Ectodermal cell (in vitro differentiated cells): ENCODE results near the gene KIRREL3.

ENCODE experiments used
- H3K27ac ChIP-seq: 2 replicates; pipeline ENCODE4 v1.7.0; 2013; ENCODE audit warnings: mild to moderate bottlenecking, low read depth, low read length; ENCODE audit not compliant: insufficient read depth, poor library complexity, severe bottlenecking
- H3K27me3 ChIP-seq: 2 replicates; pipeline ENCODE4 v1.7.0; 2013; ENCODE audit warnings: mild to moderate bottlenecking, low read length; ENCODE audit not compliant: insufficient read depth, control insufficient read depth, poor library complexity, severe bottlenecking
- H3K36me3 ChIP-seq: one replicate; pipeline ENCODE4 v1.7.0; 2013; ENCODE audit warnings: low read length; ENCODE audit not compliant: control insufficient read depth, insufficient read depth
- H3K4me1 ChIP-seq: one replicate; pipeline ENCODE4 v1.7.0; 2013; ENCODE audit warnings: low read length; ENCODE audit not compliant: control insufficient read depth, insufficient read depth
- H3K4me3 ChIP-seq: 2 replicates; pipeline ENCODE4 v1.7.0; 2013; ENCODE audit warnings: low read depth, low read length, control low read depth; ENCODE audit not compliant: insufficient read depth
- H3K9me3 ChIP-seq: 2 replicates; pipeline ENCODE4 v1.7.0; 2013; ENCODE audit warnings: mild to moderate bottlenecking, low read length, moderate library complexity; ENCODE audit not compliant: control insufficient read depth
- WGBS, 2 experiments: methylation state at CpG; one replicate each; pipeline ENCODE4 v1.1.7; 2013; ENCODE audit warnings: missing lambda C conversion rate in 2 of 2; 5-methylcytosine and 5-hydroxymethylcytosine counted together

The KIRREL3 gene

DNA sequence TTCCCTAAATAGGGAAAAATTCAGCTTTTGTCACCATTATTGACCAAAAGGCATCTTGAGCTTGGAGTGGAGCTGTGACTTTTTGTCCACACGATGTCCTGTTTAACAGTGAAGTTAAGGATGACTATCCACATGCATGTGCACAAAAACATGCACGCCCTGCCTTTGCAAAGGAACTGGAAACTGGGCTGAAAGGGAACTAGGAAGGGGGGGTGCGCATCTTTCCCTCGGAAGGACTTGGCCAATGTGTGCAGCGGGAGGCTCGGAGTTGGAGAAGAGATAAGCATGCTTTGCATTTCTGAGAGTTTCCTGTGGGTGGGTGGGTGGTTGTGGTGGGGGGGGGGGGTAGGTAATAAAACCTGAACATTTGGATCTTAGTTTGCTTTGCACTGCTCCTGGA lies 411 bp upstream of the KIRREL3 start:
- Histone ChIP-seq H3K27ac (no peak overlapping the region), H3K27me3 (peaks cover 83% of the 10 kb centered on the region), H3K9me3 (no peaks in the 10 kb centered on the region), H3K36me3 (no peaks in the 10 kb centered on the region), H3K4me1 (peaks cover 35% of the 10 kb centered on the region), H3K4me3 (peak overlapping the region; percentile 31)
- WGBS, 2 experiments = 4 to 15% methylated on average over 6 of the region's 6 CpGs

DNA sequence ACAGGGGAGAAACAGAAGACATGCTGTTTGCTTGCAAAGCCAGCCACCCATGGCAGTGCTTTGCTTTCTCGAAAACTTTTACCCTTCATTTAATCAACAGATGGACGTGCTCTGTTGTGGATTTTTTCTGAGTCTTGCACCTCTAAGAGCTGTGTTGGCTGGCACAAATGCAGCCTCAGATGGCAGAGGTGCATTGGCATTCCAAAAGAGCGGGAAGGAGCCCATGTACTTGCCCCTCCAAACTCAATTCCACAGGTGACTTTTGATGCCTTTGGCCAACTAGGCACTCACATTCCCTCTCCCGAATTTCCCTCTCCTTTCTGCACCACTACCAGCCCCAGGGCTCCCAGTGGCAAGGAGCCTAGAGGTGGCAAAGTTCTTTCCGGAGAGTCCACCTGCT lies 1.2 kb downstream of the KIRREL3 start:
- WGBS, 2 experiments = 74 to 77% methylated on average over 5 of the region's 5 CpGs
- H3K27ac ChIP-seq = no peak overlapping the region
- peaks cover 41% of the 10 kb centered on the region for H3K4me1 ChIP-seq
- no peaks in the 10 kb centered on the region for H3K9me3 ChIP-seq
- H3K4me3 ChIP-seq = no peak overlapping the region
- H3K36me3 ChIP-seq = no peaks in the 10 kb centered on the region
- peaks cover 75% of the 10 kb centered on the region for H3K27me3 ChIP-seq

DNA sequence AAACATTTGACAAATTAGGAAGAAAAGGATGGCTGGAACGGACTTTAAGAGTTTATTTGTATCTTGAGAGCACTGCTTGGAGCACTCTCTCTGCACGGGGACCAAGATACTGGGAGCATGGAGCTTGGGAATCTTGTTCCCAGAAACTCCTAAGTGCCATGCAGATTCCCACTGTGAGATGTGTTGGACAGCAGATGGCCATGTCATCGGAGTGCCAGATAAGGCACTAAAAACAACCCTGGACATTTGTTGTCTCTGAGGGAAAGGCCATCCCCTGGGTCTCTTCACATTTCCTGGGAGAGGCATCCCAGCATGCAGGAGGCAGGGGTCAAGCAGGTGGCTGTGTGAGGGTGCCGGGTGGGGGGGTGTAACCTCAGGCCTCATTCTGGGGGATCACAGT lies 2.9 kb downstream of the KIRREL3 start:
- peaks cover 65% of the 10 kb centered on the region for H3K27me3 ChIP-seq
- no peak overlapping the region for H3K27ac ChIP-seq
- 89 to 91% methylated on average over 4 of the region's 4 CpGs for WGBS, 2 experiments
- H3K9me3 ChIP-seq = no peaks in the 10 kb centered on the region
- H3K36me3 ChIP-seq = no peaks in the 10 kb centered on the region
- H3K4me1 ChIP-seq = peaks cover 40% of the 10 kb centered on the region
- no peak overlapping the region for H3K4me3 ChIP-seq

DNA sequence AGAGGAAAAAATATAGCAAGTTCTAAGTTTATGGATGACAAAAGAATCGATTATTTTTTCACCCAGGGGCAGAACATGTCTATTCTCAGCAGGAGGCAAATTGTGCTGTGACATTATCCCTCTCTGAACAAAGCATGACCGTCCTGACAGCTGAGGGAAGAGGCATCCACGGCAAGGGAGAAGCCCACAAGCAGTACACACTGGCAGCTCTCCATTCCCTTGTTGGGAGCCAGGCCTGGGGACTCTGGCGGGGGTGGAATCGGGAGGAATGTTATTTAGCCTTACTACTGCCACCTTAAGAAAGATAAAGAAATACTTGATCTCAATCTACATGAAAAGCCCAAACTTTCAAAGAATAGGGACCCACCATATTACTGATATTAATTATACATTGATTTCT lies 3.4 kb downstream of the KIRREL3 start:
- Histone ChIP-seq H3K27me3 (peaks cover 65% of the 10 kb centered on the region), H3K9me3 (no peaks in the 10 kb centered on the region), H3K4me1 (peaks cover 37% of the 10 kb centered on the region), H3K36me3 (no peaks in the 10 kb centered on the region), H3K27ac (peak overlapping the region; percentile 36), H3K4me3 (no peak overlapping the region)
- WGBS, 2 experiments = 56 to 72% methylated on average over 3 to 5 of the region's 5 CpGs

DNA sequence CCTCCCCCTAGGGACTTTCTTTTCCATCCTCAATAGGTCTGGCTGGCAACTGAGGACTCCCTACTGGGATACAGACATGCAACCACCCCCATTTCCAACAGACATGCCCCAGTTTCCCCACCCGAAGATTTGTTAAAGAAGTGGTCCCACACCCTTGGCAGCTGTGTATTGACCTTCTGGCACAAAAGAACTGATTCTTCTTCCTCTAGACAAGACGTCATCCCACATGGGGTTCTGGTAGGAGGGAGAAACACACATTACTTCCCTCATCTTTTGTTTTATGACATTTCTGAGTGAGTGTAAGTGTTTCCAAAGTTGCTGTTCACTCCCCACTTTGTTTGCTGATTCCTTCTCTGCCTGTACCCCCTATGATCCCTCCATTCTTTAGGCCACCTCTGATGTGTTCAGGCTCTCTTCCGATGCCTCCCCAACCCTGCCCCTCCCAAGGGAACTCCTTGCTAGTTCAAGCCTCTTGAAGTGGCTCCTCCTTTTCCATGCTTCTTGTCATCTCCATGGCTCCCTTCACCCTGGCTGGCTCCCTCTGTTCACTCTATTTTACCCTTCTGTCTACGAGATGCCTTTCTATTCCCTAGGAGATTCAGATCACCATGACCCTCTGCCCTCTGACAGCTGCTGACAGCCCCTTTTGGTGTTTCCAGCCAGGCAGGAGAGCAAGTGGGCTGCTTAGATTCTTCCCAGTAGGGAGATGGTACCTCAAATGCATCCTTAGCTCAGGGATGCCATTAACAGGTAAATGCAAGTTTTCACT lies 4.3 kb downstream of the KIRREL3 start:
- Histone ChIP-seq H3K27me3 (peaks cover 65% of the 10 kb centered on the region), H3K9me3 (no peaks in the 10 kb centered on the region), H3K36me3 (no peaks in the 10 kb centered on the region), H3K4me3 (no peak overlapping the region), H3K27ac (peak overlapping the region; percentile 44), H3K4me1 (peaks cover 37% of the 10 kb centered on the region)
- WGBS, 2 experiments = 58 to 59% methylated on average over 3 to 4 of the region's 4 CpGs

DNA sequence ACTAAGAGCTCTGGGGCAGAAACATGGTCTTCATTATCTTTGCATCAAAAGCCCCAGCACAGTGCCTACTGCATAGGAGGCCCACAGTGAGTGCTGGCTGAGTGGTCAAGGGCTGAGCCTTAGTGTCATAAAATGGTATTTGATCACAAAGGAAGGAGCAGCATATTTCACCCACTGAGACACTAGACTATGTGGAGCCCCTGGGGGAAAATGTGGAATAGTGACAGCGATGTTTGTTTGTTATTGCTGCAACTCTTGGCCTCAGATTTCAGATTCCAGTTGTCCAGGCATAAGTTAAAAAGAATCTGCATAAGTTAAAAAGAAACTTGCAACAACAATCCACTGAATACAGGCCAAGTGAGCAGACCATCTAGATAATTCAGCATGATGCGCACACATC lies 7.0 kb downstream of the KIRREL3 start:
- peaks cover 26% of the 10 kb centered on the region for H3K4me1 ChIP-seq
- H3K27ac ChIP-seq = no peak overlapping the region
- H3K4me3 ChIP-seq = no peak overlapping the region
- 94 to 97% methylated on average over 2 of the region's 2 CpGs for WGBS, 2 experiments
- peaks cover 47% of the 10 kb centered on the region for H3K27me3 ChIP-seq
- no peaks in the 10 kb centered on the region for H3K36me3 ChIP-seq
- H3K9me3 ChIP-seq = no peaks in the 10 kb centered on the region

DNA sequence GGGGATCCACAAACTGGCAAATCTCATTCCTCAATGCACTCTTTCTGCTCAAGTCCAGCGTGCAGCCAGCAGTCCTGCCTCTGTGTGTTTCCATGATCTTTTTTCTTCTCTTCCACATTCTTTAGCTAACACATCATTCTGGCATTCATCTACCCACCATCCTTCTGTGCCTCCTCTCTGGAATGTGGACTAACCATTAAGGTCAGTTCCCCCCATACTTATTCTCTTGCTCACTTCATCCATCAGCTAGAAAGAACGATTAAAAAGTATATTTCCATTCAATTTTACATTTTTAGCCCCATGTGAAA lies 7.8 kb downstream of the KIRREL3 start:
- 91 to 92% methylated on average over 2 of the region's 2 CpGs for WGBS, 2 experiments
- H3K27me3 ChIP-seq = peaks cover 38% of the 10 kb centered on the region

DNA sequence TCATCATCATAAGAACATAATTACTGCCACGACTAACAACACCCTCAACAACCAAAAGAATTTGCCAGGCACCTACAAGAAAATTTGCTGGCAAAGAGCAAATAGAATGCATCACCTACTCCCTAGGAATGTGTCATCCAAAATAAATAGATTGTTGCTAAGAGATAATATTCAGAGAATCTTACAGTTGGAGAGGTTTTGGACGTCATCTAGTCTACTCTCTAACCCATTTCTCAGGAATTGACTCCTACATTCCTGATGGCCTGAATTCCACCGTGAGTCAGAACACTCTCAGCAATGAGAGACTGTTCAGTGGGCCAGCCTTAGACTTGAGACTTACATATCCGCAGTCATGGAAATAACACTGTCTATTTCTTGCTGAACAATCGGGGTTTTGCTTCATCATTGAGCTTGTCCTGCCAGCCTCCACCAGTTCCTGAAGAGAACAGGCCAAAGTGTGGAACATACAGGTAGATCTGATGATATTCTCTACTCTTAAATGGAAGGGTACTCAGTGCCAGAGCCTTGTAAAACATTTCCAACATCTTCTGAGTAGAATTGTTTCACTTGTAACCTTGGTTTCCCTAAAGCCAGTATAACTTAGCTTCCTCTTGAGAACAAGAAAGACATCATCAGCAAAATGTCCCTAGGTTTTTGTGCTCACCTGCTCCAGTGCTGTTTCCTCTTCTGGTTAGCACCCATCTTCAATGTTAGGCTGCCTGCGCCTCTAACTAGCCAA lies 8.3 kb downstream of the KIRREL3 start:
- WGBS, 2 experiments = 80 to 81% methylated on average over 6 of the region's 6 CpGs
- H3K9me3 ChIP-seq = no peaks in the 10 kb centered on the region
- H3K36me3 ChIP-seq = no peaks in the 10 kb centered on the region
- H3K27me3 ChIP-seq = peaks cover 33% of the 10 kb centered on the region
- no peak overlapping the region for H3K27ac ChIP-seq
- H3K4me3 ChIP-seq = no peak overlapping the region
- peaks cover 19% of the 10 kb centered on the region for H3K4me1 ChIP-seq

More for the DNA sequence above, 7.8 kb downstream of the KIRREL3 start:
- Histone ChIP-seq H3K4me3 (no peak overlapping the region), H3K36me3 (no peaks in the 10 kb centered on the region), H3K27ac (no peak overlapping the region), H3K4me1 (peaks cover 24% of the 10 kb centered on the region), H3K9me3 (no peaks in the 10 kb centered on the region)

DNA sequence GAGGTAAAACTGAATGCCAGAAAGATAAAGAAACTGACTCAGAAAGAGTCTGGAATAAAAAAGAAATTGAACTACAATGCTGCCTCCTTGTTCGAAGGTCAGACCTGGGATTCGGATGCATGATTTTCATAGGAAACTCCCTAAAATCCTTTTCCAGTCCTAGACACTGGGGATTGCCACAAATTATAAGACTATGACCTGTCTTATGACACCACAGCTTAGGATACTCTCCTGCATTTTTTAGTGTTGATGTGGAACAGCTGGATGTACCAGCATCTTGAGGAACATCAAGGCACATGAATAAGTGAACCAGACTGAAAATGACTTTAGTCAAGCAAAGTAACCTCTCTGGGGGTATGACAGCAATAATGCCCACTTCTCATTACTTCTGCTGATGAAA lies 9.0 kb downstream of the KIRREL3 start:
- WGBS, 2 experiments = 94 to 95% methylated on average over 2 of the region's 2 CpGs
- H3K4me3 ChIP-seq = no peak overlapping the region
- peaks cover 33% of the 10 kb centered on the region for H3K27me3 ChIP-seq
- no peaks in the 10 kb centered on the region for H3K36me3 ChIP-seq
- H3K27ac ChIP-seq = no peak overlapping the region
- H3K9me3 ChIP-seq = no peaks in the 10 kb centered on the region
- peaks cover 12% of the 10 kb centered on the region for H3K4me1 ChIP-seq

DNA sequence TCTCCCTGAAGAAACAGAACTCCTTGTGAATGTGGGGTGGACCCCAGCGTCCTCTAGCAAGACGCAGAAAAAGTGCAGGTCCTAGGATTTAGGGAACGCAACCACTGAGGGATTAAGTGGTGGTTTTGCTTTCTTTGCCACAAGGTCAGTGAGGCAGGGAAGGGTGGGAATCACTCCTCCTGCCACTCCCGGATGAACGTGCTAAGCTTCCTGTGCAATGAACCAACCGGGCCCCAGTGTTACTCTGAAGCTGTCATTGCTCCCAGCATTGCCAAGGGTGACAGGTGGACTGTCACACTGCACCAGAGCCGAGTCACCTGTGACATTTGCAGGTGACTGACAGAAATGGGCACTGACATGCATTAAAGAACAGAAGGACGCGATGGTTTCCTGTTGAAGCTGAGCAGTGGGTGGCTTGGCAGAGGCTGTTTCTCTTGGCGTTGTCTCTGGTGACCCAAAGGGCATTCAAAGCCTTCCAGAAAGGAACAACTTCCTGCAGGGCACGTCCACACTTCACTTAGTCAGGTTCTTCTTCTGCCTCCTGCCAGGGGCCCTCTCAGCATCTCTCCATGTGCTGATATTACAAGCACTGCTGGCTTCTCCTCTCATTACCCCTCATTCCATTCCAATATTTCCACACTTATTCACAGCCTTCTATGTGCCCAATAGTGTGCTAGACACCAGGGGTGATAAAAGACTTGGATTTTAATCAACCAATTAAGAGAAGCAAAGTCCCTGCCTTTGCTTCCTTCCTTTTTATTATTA lies 9.7 kb downstream of the KIRREL3 start:
- H3K27ac ChIP-seq = no peak overlapping the region
- 68 to 70% methylated on average over 11 of the region's 11 CpGs for WGBS, 2 experiments

More for the DNA sequence above, 9.7 kb downstream of the KIRREL3 start:
- H3K36me3 ChIP-seq = no peaks in the 10 kb centered on the region
- no peak overlapping the region for H3K4me3 ChIP-seq
- peaks cover 33% of the 10 kb centered on the region for H3K27me3 ChIP-seq
- H3K4me1 ChIP-seq = peaks cover 5% of the 10 kb centered on the region
- no peaks in the 10 kb centered on the region for H3K9me3 ChIP-seq
